ENCODE data around the gene SLC47A2. TPM values are rescaled to one million over a fixed set of nuclear protein-coding genes. Genes with fewer than 3 reads are reported as not detected.
A peak's percentile ranks its signal among the peaks of the same experiment; 100 is the strongest.

Gene SLC47A2
- total and polyA plus RNA-seq, 4 donors = 0.02 to 0.18 (median 0.06) TPM; not detected in 1

DNA sequence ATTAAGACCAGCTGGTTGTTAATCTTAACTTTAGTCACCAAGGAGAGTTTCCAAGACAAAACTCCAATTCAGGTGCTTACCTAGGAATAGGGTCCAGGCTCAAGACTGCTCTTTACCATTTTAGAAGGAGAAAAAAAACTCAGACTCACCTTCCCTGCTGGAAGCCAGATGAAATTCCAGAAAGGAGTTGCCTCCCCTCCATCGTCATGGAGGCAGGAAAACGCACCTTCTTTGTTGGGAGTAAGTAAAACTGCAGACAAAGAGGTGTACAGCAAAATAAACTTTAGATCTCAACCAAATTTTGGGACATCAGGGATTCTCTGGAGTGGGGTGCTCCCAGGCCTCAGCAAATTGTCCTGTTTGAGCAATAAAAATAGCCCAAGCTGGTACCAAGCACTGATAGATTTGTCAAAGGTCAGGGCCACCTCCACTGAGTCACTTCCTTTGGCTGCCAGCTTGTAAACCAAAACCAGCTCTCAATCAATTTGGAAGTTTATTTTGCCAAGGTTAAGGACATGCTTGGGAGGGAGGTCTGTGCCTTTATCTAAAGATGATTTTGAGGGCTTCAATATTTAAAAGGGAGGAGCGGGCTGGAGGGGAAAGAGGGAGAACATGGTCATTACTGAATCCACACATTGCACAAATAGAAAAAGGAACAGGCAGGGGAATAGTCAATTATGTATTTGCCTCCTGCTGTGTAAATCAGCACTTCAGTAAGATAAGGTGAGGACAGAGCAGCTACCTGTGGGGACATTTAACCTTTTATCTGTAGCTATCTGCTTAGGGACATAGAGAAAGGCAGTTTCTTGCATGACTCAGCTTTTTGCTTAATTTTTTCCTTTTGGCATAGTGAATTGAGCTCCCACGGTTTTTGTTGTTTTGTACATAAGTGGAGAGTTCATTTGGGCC lies 69.3 kb downstream of the SLC47A2 start:
- H3K4me3 ChIP-seq = no peak overlapping the region
- peak overlapping the region; percentile 89 to 98 for H3K27ac ChIP-seq (ENCODE audit: low read depth in 1 of 2, low read length in 1 of 2)
- ATAC-seq (ENCODE audit: insufficient read depth, low FRiP score) = no peak
- peaks cover 0 to 31% (median 14%) of the 10 kb centered on the region in 5 donors for H3K4me1 ChIP-seq (ENCODE audit: control insufficient read depth in 5 of 5, insufficient read depth in 5 of 5, low read length in 5 of 5)
- peaks cover 0 to 3% (median 0%) of the 10 kb centered on the region in 4 donors for H3K36me3 ChIP-seq (ENCODE audit: control insufficient read depth in 4 of 4, insufficient read depth in 4 of 4, low read length in 4 of 4)
- H3K9me3 ChIP-seq (ENCODE audit: control insufficient read depth in 4 of 4, insufficient read depth in 3 of 4, low read length in 3 of 4) = no peaks in the 10 kb centered on the region
- WGBS, 2 donors = 65 to 71% methylated on average over 4 of the region's 4 CpGs
- peak overlapping the region; percentile 71 to 83 for H3K9ac ChIP-seq (ENCODE audit: insufficient read depth in 1 of 2, low read length in 2 of 2)
- DNase-seq = peak in 1 of 3 donors; percentile 11
- H3K27me3 ChIP-seq (ENCODE audit: control insufficient read depth in 3 of 3, insufficient read depth in 3 of 3, low read length in 2 of 3) = peaks cover 0 to 6% (median 0%) of the 10 kb centered on the region in 3 donors
- TF ChIP-seq, protein P1, sequence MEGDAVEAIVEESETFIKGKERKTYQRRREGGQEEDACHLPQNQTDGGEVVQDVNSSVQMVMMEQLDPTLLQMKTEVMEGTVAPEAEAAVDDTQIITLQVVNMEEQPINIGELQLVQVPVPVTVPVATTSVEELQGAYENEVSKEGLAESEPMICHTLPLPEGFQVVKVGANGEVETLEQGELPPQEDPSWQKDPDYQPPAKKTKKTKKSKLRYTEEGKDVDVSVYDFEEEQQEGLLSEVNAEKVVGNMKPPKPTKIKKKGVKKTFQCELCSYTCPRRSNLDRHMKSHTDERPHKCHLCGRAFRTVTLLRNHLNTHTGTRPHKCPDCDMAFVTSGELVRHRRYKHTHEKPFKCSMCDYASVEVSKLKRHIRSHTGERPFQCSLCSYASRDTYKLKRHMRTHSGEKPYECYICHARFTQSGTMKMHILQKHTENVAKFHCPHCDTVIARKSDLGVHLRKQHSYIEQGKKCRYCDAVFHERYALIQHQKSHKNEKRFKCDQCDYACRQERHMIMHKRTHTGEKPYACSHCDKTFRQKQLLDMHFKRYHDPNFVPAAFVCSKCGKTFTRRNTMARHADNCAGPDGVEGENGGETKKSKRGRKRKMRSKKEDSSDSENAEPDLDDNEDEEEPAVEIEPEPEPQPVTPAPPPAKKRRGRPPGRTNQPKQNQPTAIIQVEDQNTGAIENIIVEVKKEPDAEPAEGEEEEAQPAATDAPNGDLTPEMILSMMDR (IDR thresholded peaks at IDR 0.05; ENCODE audit: control extremely low read depth, extremely low read depth) = no peak

DNA sequence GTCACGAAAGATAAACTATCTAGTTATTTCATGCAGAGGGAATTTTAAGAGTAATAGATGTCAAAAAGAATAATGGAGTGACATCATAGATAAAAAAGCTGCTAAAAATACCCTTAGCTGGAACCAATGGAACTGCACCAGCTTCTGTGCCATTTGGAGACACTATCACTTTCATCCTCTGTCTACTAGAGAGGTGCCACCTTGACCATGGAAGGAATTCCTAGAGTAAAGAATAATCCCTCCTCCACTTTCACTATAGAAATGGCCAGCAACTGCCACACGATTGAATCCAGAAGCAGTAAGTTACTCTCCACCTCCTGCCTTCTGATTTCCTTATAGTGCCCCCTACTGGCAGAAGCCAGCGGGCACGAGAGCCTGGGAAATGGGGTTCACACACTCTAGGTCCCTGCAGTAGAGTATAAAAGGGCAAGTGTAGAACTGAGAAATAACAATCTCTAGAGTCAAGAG lies 70.6 kb downstream of the SLC47A2 start:
- peak; percentile 23 to 29 (median 27) for DNase-seq
- H3K4me3 ChIP-seq = no peak overlapping the region
- WGBS, 2 donors = 21 to 25% methylated on average over 4 of the region's 4 CpGs
- ATAC-seq (ENCODE audit: insufficient read depth, low FRiP score) = no peak
- TF ChIP-seq, protein P1 (IDR thresholded peaks at IDR 0.05; ENCODE audit: control extremely low read depth, extremely low read depth) = peak; percentile 25
- no peaks in the 10 kb centered on the region for H3K9me3 ChIP-seq (ENCODE audit: control insufficient read depth in 4 of 4, insufficient read depth in 3 of 4, low read length in 3 of 4)
- H3K4me1 ChIP-seq (ENCODE audit: control insufficient read depth in 5 of 5, insufficient read depth in 5 of 5, low read length in 5 of 5) = peaks cover 0 to 20% (median 3%) of the 10 kb centered on the region in 5 donors
- no peak overlapping the region for H3K9ac ChIP-seq (ENCODE audit: insufficient read depth in 1 of 2, low read length in 2 of 2)
- H3K36me3 ChIP-seq (ENCODE audit: control insufficient read depth in 4 of 4, insufficient read depth in 4 of 4, low read length in 4 of 4) = no peaks in the 10 kb centered on the region
- peaks cover 0 to 8% (median 0%) of the 10 kb centered on the region in 3 donors for H3K27me3 ChIP-seq (ENCODE audit: control insufficient read depth in 3 of 3, insufficient read depth in 3 of 3, low read length in 2 of 3)
- H3K27ac ChIP-seq (ENCODE audit: low read depth in 1 of 2, low read length in 1 of 2) = no peak overlapping the region

DNA sequence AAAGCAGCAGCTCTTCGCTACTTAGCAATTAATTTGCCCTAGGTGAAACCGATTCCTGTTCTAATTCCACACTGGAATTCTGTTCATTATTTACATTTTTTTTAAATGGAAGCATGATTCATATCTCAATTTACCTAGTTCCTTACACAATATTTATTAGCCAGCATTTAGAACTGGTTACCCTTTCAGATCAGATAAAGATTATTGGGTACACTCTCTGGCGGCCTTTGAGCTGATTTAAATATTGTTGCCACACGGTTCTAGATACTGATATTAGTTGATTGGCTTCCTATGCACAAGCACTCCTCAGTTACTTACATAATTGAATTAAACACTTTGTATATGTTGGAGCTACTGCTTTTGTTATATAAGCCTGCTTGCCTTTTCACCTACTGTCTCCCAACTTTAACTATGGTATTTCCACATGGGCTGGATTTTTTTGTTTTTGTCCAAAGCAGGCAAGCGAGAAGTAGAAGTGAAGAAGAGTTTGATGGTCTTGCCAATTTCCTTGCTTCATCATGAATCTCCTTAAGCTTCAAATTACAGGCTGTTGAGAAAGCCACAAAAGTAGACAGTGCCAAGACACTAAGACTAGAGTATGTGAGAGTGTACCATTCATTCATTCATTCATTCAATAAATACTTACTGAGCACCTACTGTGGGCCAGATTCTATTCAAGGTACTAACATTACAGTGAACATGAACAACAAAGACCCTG lies 71.7 kb downstream of the SLC47A2 start:
- Histone ChIP-seq H3K9me3 (ENCODE audit: control insufficient read depth in 4 of 4, insufficient read depth in 3 of 4, low read length in 3 of 4) (no peaks in the 10 kb centered on the region), H3K27me3 (ENCODE audit: control insufficient read depth in 3 of 3, insufficient read depth in 3 of 3, low read length in 2 of 3) (peaks cover 0 to 8% (median 0%) of the 10 kb centered on the region in 3 donors), H3K27ac (ENCODE audit: low read depth in 1 of 2, low read length in 1 of 2) (no peak overlapping the region), H3K36me3 (ENCODE audit: control insufficient read depth in 4 of 4, insufficient read depth in 4 of 4, low read length in 4 of 4) (no peaks in the 10 kb centered on the region), H3K4me1 (ENCODE audit: control insufficient read depth in 5 of 5, insufficient read depth in 5 of 5, low read length in 5 of 5) (peaks cover 0 to 16% (median 3%) of the 10 kb centered on the region in 5 donors), H3K9ac (ENCODE audit: insufficient read depth in 1 of 2, low read length in 2 of 2) (no peak overlapping the region), H3K4me3 (no peak overlapping the region)
- WGBS, 2 donors = 81 to 84% methylated on average over 5 of the region's 5 CpGs
- TF ChIP-seq, protein P1 (IDR thresholded peaks at IDR 0.05; ENCODE audit: control extremely low read depth, extremely low read depth) = no peak
- ATAC-seq (ENCODE audit: insufficient read depth, low FRiP score) (no peak), DNase-seq (no peak)
